IPS-NIHi7 (cell line): ENCODE data around the gene USP38.
"Not testable (repeated sequence)": the region's sequence is repeated elsewhere in the genome, so short reads cannot be mapped to it uniquely, and the experiment has no call there.

Source experiments
- DNase-seq: peaks from one replicate; pipeline ENCODE4 v3.0.0; 2012; ENCODE audit warnings: mixed read lengths; ENCODE audit errors: extremely low spot score

The USP38 gene

DNA sequence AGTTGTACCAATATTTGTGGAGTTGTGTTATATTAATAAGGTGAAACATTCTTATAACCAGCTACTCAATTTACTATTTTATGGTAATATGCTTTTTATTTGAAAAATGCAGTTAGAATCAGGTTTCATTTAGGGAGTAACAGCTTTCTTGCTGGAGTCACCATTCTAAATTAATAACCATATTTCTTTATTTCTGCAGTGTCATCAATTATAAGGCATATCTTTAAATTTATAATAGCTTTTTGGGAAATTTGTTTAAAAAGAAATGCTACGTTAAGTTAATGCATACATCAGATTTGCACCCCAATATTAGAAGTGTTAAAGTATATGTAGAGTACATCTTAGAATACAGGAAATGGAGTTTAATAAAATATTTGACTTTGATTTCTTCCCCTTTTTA, 18.9 kb downstream of the USP38 start:
- DNase-seq, result no peak

DNA sequence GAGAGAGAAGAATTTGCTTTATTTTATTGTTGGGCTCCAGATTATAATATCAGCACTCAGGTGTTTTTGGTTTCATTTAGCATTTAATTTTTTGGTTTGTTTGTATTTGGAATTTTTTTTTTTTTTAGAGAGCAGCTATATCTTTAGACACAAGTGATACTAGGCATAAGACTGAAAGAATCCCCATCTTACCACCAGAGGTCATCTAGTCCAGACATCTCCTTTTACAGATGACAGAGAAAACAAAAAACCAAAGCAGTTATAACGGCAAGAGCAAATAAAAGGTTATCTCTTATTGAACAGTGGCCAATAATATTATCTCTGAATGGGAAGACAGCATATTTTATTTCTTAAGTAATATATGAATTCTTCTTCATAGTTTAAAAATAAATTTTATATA, 22.8 kb downstream of the USP38 start:
- no peak for DNase-seq

DNA sequence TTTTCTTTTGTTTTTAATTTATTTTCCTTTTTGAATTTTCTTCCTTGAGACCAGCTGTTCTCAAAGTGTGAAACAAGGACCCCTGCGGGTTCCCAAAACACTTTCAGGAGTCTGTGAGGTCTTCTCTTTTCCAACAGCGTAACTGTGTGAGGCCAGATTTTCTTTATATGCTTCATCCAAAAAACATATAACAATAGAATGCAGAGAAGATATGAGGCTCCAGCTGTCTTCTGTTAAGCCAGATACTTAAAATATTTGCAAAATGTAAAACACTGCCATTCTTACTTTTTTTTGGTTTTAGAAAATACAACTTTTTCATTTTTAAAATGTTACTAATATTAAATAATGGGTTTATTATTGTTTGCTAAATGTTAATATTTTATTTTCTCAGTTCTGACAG, 27.8 kb downstream of the USP38 start:
- DNase-seq, result no peak

DNA sequence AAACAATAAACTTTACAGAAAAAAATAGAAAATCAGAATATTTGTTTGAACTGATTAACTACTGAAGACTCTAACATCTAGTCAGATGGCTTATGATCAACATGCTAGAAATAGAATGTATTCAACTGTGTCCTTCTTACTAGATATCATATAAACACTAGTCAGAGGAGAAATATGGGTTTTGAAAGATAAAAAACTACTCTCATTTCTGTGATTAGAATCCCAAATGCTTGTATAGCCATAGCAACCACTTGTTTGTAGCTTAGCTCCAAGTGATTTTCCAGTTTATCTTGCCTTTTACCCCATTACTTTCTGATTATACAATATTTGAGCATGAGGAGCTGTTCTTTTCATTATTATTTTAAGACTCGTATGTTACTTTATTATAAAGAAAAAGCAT, 31.2 kb downstream of the USP38 start:
- no peak for DNase-seq

DNA sequence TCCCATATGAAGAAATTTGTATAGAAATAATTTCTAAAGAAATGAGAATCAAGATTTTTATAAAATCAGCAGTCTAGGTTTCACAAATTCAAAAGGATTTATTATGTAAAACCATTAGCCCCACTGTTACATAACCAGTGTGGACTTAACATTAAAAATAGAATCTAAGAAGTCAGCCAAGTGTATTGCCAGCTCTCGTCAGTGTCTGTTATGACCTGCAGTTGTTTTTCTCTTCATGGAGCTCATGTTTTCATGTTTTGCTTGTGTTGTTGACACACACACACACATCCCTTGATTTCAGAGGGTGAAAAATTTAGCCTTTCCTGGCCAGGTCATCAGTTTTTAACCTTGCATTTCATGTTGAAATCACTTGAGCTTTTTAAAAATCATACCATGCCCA, 39.5 kb downstream of the USP38 start:
- no peak for DNase-seq

DNA sequence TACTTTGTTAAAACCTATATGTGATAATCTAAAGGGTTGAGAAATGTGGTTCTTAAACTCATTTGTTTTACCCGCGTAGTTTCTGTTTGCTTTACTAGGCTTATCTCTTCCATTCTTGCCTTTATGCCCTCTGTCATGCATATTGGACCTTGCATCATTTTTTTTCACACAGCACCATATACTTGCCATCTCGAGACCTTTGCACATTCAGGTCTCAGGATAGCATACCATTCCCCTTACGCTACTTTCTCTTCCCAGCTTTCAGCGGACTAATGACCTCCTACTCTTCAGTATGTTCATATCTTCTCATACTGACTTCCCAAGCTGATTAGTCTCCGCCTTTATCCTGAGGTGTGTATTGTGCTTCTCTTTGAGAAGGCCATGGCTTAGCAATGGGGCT, 40.5 kb downstream of the USP38 start:
- no peak for DNase-seq

DNA sequence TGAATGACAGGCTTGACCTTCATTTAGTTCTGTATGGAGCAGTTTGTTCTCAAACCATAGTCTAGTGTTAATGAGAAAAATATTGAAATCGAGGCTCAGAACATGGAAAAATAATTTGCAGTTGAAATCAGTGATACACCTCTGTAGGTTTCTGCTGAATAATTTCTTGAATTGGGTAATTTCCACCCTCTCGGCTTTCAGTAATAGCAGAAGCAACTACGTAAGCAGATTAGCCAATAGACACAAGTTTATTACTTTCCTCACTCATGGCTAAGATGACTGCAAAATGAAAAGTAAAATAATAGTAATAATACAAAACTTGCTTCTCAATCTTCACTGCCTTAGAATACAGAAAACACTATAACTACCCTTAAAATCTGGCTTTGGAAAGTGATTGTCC, 46.0 kb downstream of the USP38 start:
- DNase-seq, result no peak

DNA sequence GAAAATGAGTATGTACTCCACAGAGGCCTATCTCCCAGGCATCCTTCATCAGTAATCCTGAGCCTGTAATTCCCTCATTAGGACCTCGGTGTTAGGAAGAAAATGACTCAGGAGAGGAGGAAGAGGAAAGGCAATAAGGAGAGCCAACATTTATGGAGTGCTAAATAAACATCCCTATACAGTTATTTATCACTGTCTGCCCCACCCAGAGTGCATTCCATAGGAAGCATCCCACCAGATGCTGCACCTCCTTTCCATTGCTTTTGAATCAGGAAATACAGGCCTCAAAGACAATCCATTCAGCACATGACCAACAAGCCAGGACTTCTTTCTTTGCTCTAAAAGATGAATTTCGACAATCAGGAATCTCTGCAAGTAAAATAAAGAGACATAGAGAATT, 47.6 kb downstream of the USP38 start:
- no peak for DNase-seq

DNA sequence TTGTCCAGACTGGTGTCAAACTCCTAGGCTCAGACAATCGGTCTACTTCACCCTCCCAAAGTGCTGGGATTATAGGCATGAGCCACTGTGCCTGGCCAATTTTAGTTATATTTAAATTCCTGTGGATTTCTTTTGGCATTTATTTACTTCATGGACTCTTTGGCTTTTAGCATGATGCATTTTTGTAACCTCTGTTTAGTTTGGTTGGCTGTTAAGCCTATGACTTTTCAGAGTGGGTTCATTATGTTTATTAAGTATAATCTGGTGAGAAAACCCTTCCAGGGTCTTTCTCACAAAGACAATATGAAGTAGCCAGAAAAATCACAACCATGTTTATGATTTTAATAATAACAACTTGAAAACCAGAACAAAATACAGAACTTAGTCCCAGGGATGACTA, 49.4 kb downstream of the USP38 start:
- DNase-seq, result no peak

DNA sequence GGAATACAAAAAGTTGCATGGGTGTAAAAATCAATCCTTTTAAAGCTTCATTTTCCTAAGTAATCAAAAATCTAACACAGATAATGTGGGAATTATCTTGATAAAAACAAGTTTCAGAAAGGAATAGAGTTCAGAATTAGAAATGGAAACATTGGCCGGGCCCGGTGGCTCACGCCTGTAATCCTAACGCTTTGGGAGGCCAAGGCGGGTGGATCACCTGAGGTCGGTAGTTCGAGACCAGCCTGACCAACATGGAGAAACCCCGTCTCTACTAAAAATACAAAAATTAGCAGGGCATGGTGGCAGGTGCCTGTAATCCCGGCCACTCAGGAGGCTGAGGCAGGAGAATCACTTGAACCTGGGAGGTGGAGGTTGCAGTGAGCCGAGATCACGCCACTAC, 52.5 kb downstream of the USP38 start:
- not testable (repeated sequence) for DNase-seq

DNA sequence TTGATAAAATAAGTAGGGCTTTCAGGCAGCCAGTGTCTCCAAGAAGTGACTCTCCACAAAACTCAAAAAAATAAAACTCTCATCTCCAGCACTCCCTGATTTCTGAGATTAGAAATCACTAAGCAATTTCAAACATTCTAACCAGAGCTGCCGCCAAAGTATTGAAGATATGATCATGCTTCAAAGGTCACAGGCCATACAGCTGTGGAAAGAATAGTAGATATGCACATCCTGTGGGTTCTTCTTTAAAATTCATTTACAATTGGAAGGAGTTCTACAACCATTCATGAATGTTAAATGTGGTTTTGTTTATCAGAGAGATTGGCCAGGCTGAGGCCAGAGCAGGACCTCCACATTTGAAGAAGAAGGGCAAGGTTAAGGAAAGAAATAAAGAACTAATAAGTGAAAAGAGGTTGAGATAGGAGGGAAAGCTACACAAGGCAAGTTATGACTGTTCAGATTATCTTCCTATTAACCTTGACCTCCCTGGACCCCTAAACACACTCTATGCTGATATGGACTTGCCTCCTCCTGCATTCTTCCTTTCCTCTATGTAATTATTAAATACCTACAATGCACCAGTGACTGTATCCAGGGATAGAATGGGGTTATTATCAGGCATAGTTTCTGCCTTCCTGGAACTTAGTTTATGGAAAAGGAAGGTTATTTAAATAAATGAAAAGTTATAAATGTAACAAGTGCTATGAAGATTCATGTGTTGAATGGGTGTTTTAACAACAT, 56.4 kb downstream of the USP38 start:
- DNase-seq, result no peak

DNA sequence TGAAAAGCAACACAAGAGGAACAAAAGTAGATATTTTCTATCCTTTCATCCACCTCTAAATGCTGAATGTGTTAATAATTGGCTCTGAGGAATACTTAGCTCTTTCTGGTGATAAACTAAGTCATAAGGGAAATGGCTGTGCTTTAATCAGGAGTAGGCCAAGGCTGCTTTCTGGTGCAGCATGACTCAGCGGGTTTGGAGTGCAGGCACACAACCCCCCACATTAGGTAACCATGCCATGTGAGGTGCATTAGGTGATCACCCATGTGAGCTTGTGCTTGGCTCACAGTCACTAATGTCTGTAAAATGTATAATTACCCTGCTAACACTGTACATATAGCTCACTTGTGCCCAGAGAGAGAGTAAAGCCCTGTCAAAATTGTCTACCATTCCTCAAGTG, 57.2 kb downstream of the USP38 start:
- no peak for DNase-seq

DNA sequence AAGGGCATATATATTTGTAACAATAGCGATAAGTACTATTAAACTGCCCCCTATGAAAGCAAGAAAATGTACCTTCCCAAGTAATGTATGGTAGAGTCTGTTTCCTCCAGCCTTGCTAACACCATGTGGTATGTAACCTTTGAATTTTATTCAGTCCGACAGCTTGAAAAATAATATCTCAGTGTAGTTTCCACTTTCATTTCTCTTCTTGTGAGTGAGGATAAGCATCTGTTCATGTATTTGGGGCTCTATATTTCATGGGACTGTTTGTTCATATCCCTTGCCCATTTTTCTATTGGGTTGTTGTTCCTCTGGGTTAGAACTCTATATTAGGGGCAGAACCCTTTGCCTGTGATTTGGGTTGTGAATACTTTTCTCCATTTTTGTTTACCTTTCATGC, 58.3 kb downstream of the USP38 start:
- DNase-seq, result no peak

DNA sequence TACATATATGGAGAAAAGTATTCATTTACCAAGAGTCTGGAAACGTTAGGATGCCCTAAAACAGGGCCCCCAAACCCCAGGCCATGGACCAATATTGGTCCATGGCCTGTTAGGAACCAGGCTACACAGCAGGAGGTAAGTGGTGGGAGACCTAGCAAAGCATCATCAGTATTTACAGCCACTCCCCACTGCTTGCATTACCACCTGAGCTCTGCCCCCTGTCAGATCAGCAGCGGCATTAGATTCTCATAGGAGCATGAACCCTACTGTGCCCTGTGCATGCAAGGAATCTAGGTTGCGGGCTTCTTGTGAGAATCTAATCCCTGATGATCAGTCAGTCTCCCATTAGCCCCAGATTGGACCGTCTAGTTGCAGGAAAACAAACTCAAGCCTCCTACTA, 62.3 kb downstream of the USP38 start:
- DNase-seq, result no peak

DNA sequence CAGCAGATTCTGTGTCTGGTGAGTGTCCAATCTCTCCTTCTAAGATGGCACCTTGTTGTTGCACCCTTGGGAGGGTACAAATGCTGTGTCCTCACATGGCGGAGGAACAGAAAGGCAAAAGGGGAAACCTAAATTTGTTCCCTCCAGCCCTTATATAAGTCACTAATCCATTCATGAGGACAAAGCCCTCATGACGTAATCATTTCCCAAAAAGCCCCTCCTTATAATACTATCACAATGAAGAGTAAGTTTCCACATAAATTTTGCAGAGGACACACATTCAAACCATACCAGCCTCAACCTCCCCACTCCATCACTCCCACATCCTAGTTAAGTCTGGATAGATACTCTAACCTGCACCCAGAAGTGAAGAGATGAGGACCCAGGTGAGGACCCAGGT, 63.1 kb downstream of the USP38 start:
- DNase-seq, result no peak

DNA sequence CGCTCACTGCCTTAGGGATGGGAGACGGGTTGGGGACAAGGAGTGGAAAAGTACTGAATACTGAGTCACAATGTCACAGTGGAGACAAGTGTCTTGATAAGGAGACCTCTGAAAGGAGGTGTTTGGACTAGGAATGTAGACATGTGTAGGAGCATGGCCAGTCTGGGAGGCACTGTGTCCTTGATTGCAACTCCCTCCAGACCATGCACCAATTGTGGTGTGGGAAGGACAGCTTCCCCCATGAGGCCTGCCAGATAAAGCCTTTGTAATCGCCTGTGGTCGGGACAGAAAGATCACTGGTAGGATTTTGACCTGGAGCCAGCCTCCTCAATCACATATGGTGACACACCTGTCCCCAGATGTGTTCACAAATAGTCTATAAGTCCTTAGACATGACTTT, 64.1 kb downstream of the USP38 start:
- DNase-seq, result no peak

DNA sequence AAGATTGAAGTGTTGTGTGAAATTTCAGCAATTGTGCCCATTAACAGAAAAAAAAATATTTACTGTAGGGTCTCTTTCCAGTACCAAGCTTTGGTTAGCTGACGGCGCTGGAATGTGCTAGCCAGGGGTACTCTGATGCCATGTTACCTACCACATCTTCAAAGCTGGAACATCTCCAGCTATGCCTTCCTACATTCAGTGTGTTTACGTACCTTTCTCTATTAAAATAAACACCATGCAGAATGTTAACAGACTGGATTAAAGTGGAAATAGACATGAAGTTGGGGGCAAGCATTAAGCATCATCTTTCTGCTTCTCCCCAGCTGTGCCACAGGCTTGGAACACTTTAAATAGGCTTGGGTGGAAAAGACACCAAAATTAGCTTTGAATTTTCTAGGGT, 65.9 kb downstream of the USP38 start:
- no peak for DNase-seq

DNA sequence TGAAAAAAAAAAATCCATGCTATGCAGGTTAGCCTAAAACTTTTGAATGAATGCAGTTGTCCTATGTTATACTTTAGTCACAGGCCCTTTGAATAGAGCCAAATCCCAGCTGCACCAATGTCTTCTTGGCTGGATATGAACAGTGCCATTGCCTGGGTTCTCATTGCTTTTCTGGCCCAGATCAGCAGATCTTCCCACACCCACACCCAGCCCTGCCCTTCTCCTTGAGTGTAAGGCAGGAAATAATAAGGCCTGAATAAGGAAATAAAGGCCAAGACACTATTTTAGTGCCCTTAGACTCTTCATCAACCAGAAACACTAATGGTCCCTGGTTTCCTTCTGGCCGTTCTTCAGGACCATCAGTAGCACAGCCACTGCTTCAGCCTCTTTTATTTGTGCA, 66.6 kb downstream of the USP38 start:
- no peak for DNase-seq

DNA sequence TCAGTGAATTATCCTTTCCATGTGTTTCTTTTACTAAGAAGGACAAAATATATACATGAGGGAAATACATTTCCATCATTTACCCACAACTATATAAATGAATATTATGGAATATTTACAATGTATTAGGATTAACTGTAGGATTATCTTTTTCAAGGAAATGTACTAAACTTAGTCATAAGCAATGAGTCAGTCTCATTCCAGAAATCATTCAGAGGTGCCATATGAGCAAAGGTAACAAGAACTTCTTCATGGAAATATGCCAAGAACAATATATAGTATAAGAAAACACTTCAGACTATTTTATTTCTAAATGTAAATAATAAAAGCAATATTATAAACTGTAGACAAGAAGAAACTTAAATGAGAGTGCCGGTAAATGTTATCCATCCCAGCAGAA, 67.1 kb downstream of the USP38 start:
- DNase-seq, result no peak

DNA sequence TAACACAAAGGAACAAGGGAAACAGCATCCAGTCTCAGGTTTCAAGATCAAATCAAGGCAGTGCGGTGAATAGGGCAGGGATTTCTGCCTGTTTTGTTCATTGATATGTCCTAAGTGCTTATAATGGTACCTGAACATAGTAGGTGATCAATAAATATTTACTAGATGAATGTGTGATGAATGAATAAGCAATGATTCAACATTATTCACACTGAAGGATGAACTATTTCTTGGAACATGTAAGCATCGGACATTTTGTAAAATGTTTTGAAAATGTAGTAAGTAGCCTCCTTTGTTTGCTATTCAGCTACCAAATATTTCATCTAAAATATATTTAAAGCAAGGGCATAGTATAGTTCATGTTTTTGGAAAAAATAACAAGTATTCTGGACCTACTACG, 67.8 kb downstream of the USP38 start:
- DNase-seq, result no peak

DNA sequence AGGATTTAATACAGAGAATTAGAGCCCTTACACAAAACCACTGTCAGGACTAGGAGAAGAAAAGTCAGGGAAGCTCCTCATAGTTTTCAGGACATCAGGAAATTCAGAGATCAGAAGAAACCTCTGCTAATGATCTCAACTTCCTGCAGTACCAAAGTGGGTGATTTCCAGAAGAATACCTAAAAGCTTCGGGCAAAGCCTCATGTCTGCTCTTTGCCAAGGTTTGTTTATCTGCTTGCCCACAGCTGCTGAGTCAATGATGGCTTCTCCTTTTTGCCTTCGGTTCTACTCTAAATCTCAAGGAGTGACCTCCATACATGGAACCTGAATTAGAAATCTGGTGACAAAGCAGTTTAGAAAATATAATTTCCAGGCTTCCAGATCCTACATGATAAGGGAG, 68.4 kb downstream of the USP38 start:
- DNase-seq, result no peak

DNA sequence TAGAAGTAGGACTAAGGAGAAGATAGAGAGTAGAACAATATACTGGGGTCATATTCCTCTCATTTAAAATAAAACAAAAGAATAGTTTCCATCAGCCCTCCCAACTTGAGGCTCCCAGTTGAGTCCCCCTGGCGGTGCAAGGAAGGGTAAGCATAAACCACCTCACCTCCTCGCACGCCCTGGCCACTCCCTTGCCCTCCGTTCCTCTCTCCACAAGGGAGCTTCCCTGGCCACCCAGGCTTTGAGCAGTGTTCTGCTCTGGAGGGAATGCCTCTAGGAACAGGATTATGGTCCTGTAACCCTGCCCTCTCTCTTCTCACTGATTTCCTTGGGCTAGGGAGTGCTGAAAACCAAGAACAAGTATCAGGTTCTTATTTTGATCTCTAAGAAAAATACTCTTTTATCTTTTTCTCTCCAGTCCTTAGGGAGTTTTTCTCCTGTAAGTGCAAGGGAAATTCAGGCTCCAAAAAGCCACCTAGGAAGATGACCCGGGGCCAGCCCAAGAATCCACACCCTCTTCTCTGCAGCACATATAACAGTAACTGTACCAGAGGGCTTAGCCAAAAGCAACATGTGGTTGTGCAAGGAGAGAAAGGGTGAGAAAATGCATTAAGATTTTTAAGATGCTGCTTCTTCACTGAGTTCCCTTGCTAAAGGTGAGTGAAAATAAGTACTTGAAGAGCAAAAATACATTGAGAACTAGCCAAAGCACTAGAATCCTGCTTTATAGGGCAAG, 69.9 kb downstream of the USP38 start:
- peak; percentile 71 for DNase-seq

DNA sequence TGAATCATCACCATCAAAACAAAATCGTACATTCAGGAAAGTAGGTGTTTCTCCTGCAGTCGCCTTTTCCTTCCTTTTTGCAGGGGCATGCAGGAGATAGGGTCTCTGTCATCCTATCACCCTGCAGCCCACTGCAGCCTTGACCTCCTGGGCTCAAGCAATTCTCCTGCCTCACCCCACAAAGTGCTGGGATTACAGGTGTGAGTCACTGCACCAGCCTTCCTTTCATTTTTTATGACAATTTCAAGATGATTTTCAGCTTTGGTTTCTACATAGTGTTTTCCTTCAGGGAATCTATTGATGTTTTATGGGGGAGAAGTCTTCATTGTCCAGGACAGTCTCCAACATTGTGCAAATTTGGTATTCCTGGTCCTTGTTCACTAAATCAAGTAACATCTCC, 71.7 kb downstream of the USP38 start:
- no peak for DNase-seq

DNA sequence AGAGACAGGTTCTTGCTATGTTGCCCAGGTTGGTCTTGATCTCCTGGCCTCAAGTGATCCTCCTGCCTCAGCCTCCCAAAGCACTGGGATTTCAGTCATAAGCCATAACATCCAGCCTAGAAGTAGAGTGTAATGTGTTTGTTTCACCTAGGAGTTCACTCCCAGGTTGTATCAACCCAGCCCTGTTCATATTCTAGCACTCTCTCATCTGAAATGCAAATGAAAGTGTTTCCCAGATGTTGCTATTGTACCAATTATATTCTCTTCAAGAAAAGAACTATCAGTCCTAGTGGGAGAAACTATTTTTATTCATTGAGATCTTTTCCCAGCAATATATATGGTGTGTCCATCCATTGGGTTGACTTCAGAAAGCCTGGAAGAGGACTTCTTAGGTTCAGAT, 72.6 kb downstream of the USP38 start:
- DNase-seq, result no peak
